ENCODE data around the gene DIABLO. TPM values are rescaled to one million over a fixed set of nuclear protein-coding genes. Genes with fewer than 3 reads are reported as not detected.

The DIABLO gene
- total RNA-seq, 1 donor from 2014 or later = 55.3 TPM

Small RNA genes lying within 50 kb of the gene (small RNA-seq; reads per million reads assigned to genes)
- gene DIABLO (ENCODE audit: low replicate concordance) = 0.34 reads per million, percentile 58 among the genes with 10 or more reads in this experiment

Other genes starting within 250 kb of the DIABLO start
- 15.4 TPM for gene BCL7A, start 204.2 kb downstream of the DIABLO start, total RNA-seq
- 15.9 TPM for gene MLXIP, start 147.3 kb downstream of the DIABLO start, total RNA-seq
- not detected for gene IL31, start 51.8 kb downstream of the DIABLO start, total RNA-seq
- 0.51 TPM for gene LRRC43, start 42.9 kb downstream of the DIABLO start, total RNA-seq
- gene B3GNT4, start 22.3 kb downstream of the DIABLO start, total RNA-seq = 0.41 TPM
- gene VPS33A, start 40.4 kb upstream of the DIABLO start, total RNA-seq = 18.9 TPM
- 56.7 TPM for gene CLIP1, start 196.6 kb upstream of the DIABLO start, total RNA-seq

All from tongue (tissue), 2 donors.